ENCODE measurements around the gene CA6.

- TF ChIP-seq CTCF (IDR thresholded peaks at IDR 0.05) = no peak
- no peak for TF ChIP-seq POLR2A (IDR thresholded peaks at IDR 0.05)
Measured at GRCh38 chr1:8989061-8989460, 43.4 kb downstream of the CA6 start.

Data from tibial nerve (tissue), 3 donors.